K562 (cell line): Measurements from ENCODE around the gene CRIP3. TPM values are rescaled to one million over a fixed set of nuclear protein-coding genes. Genes with fewer than 3 reads are reported as not detected.

ENCODE experiments used
- CHD2 ChIP-seq: IDR thresholded peaks from 2 replicates; pipeline ENCODE4 v1.6.1; 2011; ENCODE audit warnings: low read depth, low read length
- DEAF1 ChIP-seq: fragments of 450-650 bp; formaldehyde crosslinking; IDR thresholded peaks from 2 replicates; pipeline ENCODE4 v1.4.0; 2020; ENCODE audit warnings: mild to moderate bottlenecking, moderate library complexity
- DPF2 ChIP-seq: fragments of 450-650 bp; IDR thresholded peaks from 2 replicates; pipeline ENCODE4 v1.6.1; 2016
- FOSL1 ChIP-seq: fragments of 200-800 bp; sonication (Bioruptor generic); conservative IDR thresholded peaks from 2 replicates; pipeline ENCODE4 v1.6.1; 2016; ENCODE audit warnings: missing genetic modification characterization, missing compliant biosample characterization
- FOXK1 ChIP-seq: sonication (generic); formaldehyde crosslinking; IDR thresholded peaks from 2 replicates; pipeline ENCODE4 v1.8.0; 2022; ENCODE audit warnings: missing genetic modification reagents, mild to moderate bottlenecking, borderline replicate concordance
- MED1 ChIP-seq: sonication (generic); formaldehyde crosslinking; IDR thresholded peaks from 2 replicates; pipeline ENCODE4 v1.8.1; 2023; ENCODE audit warnings: missing genetic modification reagents, borderline replicate concordance
- MLX ChIP-seq, 2 experiments: fragments of 450-650 bp in 1 of 2; sonication (generic) in 1 of 2; formaldehyde crosslinking; conservative IDR thresholded peaks; 2 replicates each; pipeline versions ENCODE4 v1.4.0 to v1.8.1; 2020 to 2022; ENCODE audit warnings: mild to moderate bottlenecking in 1 of 2, missing genetic modification reagents in 1 of 2
- TARDBP ChIP-seq: fragments of 450-650 bp; IDR thresholded peaks from 2 replicates; pipeline ENCODE4 v1.6.1; 2016
- ZBTB40 ChIP-seq, 2 experiments: fragments of 450-650 bp in 1 of 2; sonication (generic) in 1 of 2; formaldehyde crosslinking in 1 of 2; IDR thresholded peaks; 2 replicates each; pipeline versions ENCODE4 v1.7.1 to v1.9.0; 2016 to 2022; ENCODE audit warnings: inconsistent platforms in 1 of 2, mild to moderate bottlenecking in 1 of 2, missing genetic modification reagents in 1 of 2
- ZNF431 ChIP-seq: sonication (generic); formaldehyde crosslinking; IDR thresholded peaks from 2 replicates; pipeline ENCODE4 v1.8.0; 2022; ENCODE audit warnings: mild to moderate bottlenecking, missing genetic modification reagents
- ZNF740 ChIP-seq, 3 experiments: fragments of 200-800 bp in 1 of 3; sonication (Bioruptor generic) in 1 of 3; sonication (generic) in 1 of 3; formaldehyde crosslinking in 1 of 3; IDR thresholded peaks; 2 replicates each; pipeline versions ENCODE4 v1.6.1 to v1.8.0; 2016 to 2022; ENCODE audit warnings: mild to moderate bottlenecking in 2 of 3, missing compliant biosample characterization in 2 of 3, missing genetic modification characterization in 2 of 3, missing genetic modification reagents in 1 of 3
- polyA plus RNA-seq, 8 experiments: library from polyadenylated mRNA; depleted of rRNA in 4 of 8; stranded (reverse) in 5 of 8; unstranded in 3 of 8; fragments of >200 nt; fragmentation: Nextera tagmentation in 2 of 8; fragmentation: Illumina TruSeq in 1 of 8; extraction: Ambion mirVana in 2 of 8; extraction: Trizol in 1 of 8; gene quantifications; 2 replicates each; pipeline versions ENCODE4 v1.2.1 to v1.2.3, GENCODE V29; 2011 to 2014; ENCODE audit warnings: inconsistent platforms in 1 of 8, missing spikeins in 1 of 8
- total RNA-seq, 7 experiments: library from RNA; depleted of rRNA in 6 of 7; stranded (reverse); fragments of >200 nt in 6 of 7; fragmentation: Illumina TruSeq in 2 of 7; extraction: Trizol in 2 of 7; gene quantifications; 2 replicates each; pipeline versions ENCODE4 v1.2.1 to v1.2.3, GENCODE V29; 2011 to 2021; ENCODE audit warnings: low replicate concordance in 1 of 7

Gene CRIP3
- total and polyA plus RNA-seq, 9 of the 15 experiments (the other 6 are each of a cell fraction or from before 2014, with no cell fraction given), result 0.36 to 2.1 (median 0.87) TPM

- TF ChIP-seq ZBTB40 (IDR thresholded peaks at IDR 0.05) (peak; percentile 16; the same call in 1 of the 2 replicates), ZBTB40 (CRISPR knock-in tag; IDR thresholded peaks at IDR 0.05) (no peak), FOXK1 (CRISPR knock-in tag) (no peak), ZNF740 (CRISPR knock-in tag; IDR thresholded peaks at IDR 0.05) (peak; percentile 40; the same call in 1 of the 2 replicates), ZNF740 (tag; IDR thresholded peaks at IDR 0.05) (no peak), MLX (CRISPR knock-in tag; conservative IDR thresholded peaks at IDR 0.05) (no peak), ZNF431 (CRISPR knock-in tag) (0 out of 2 replicates have a peak, but pooled peaks have one; percentile 30), DPF2 (peak; percentile 90), FOSL1 (peak; percentile 24; the same call in 1 of the 2 replicates), TARDBP (peak; percentile 33; the same call in 1 of the 2 replicates), CHD2 (no peak), MED1 (CRISPR knock-in tag) (no peak), DEAF1 (0 out of 2 replicates have a peak, but pooled peaks have one; percentile 4)
These were observed 40.8 kb downstream of the CRIP3 start (continued) for GRCh38 chr6:43267619-43268354.
